WTC11 (cell line): ENCODE results near the gene CACNB4. TPM values are rescaled to one million over a fixed set of nuclear protein-coding genes. Genes with fewer than 3 reads are reported as not detected.

Source experiments
- ATAC-seq: fragments of 200-7000 bp; cut with Tn5 transposase; 2 replicates; pipeline ENCODE4 v1.10.0; 2021; ENCODE audit warnings: mild to moderate bottlenecking, moderate library complexity
- CTCF ChIA-PET: fragments of 300-600 bp; sonication (Branson Sonifier 250); formaldehyde crosslinking; loops from one replicate; lab custom pipeline; 2021; ENCODE audit warnings: antibody characterized with exemption; lab: Charles Lee
- POLR2A ChIA-PET: fragments of 350-600 bp; sonication (Branson Sonifier 250); formaldehyde crosslinking; loops from one replicate; lab custom pipeline; 2021; ENCODE audit warnings: antibody characterized with exemption; lab: Charles Lee
- DNase-seq: peaks from one replicate; pipeline ENCODE4 v3.0.0; 2021; ENCODE audit warnings: low spot score
- H3K27ac Mint-ChIP-seq: 2 replicates; pipeline ENCODE4 v1.8.0; 2021; ENCODE audit warnings: mixed read lengths
- H3K27me3 Mint-ChIP-seq: 2 replicates; pipeline ENCODE4 v1.8.0; 2021; ENCODE audit warnings: low read depth, mild to moderate bottlenecking, moderate library complexity, mixed read lengths
- H3K36me3 Mint-ChIP-seq: 2 replicates; pipeline ENCODE4 v1.8.0; 2021; ENCODE audit warnings: mixed read lengths
- H3K4me1 Mint-ChIP-seq: 2 replicates; pipeline ENCODE4 v1.8.0; 2022; ENCODE audit warnings: mixed read lengths
- H3K4me3 Mint-ChIP-seq: 2 replicates; pipeline ENCODE4 v1.8.0; 2021; ENCODE audit warnings: mild to moderate bottlenecking, moderate library complexity, mixed read lengths
- H3K9me3 Mint-ChIP-seq: 2 replicates; pipeline ENCODE4 v1.8.0; 2021; ENCODE audit warnings: mixed read lengths
- IRF2 ChIP-seq: sonication (generic); formaldehyde crosslinking; IDR thresholded peaks from 2 replicates; pipeline ENCODE4 v1.8.0; 2022; ENCODE audit warnings: low read depth, missing genetic modification reagents, borderline replicate concordance
- MYBL2 ChIP-seq: sonication (generic); formaldehyde crosslinking; IDR thresholded peaks from 2 replicates; pipeline ENCODE4 v1.8.1; 2023; ENCODE audit warnings: mild to moderate bottlenecking, moderate library complexity, missing genetic modification reagents
- RELA ChIP-seq: sonication (generic); formaldehyde crosslinking; IDR thresholded peaks from 2 replicates; pipeline ENCODE4 v1.8.1; 2022; ENCODE audit warnings: missing genetic modification reagents, mild to moderate bottlenecking, borderline replicate concordance
- SOX15 ChIP-seq: fragments of 250-450 bp; sonication (Bioruptor Pico); IDR thresholded peaks from 2 replicates; pipeline ENCODE4 v1.9.0; 2021; ENCODE audit warnings: mild to moderate bottlenecking
- STAT6 ChIP-seq: sonication (generic); formaldehyde crosslinking; conservative IDR thresholded peaks from 2 replicates; pipeline ENCODE4 v1.8.1; 2023; ENCODE audit warnings: mild to moderate bottlenecking, low read depth, missing genetic modification reagents, moderate library complexity
- USF2 ChIP-seq: sonication (generic); formaldehyde crosslinking; IDR thresholded peaks from 2 replicates; pipeline ENCODE4 v1.8.1; 2023; ENCODE audit warnings: mild to moderate bottlenecking, missing genetic modification reagents, moderate library complexity
- ZBTB21 ChIP-seq: sonication (generic); formaldehyde crosslinking; IDR thresholded peaks from 2 replicates; pipeline ENCODE4 v1.8.1; 2023; ENCODE audit warnings: mild to moderate bottlenecking, missing genetic modification reagents, borderline replicate concordance
- total RNA-seq: library from RNA; stranded (reverse); gene quantifications from 3 replicates; pipeline ENCODE4 v1.2.3, GENCODE V29; 2021
- TF ChIP-seq, protein P1 (sequence below): sonication (generic); formaldehyde crosslinking; IDR thresholded peaks from 2 replicates; pipeline ENCODE4 v1.8.0; 2022; ENCODE audit warnings: mild to moderate bottlenecking, missing genetic modification reagents
- TF ChIP-seq, protein P2 (sequence below): sonication (generic); formaldehyde crosslinking; IDR thresholded peaks from 2 replicates; pipeline ENCODE4 v1.8.1; 2022; ENCODE audit warnings: low read depth, mild to moderate bottlenecking, moderate library complexity, missing genetic modification reagents, borderline replicate concordance
- TF ChIP-seq, protein P3 (sequence below): fragments of 200-600 bp; IDR thresholded peaks from 2 replicates; pipeline ENCODE4 v1.8.0; 2022; ENCODE audit warnings: antibody characterized with exemption
- TF ChIP-seq, protein P4 (sequence below): sonication (generic); formaldehyde crosslinking; IDR thresholded peaks from 2 replicates; pipeline ENCODE4 v1.8.0; 2022; ENCODE audit warnings: mild to moderate bottlenecking, missing genetic modification reagents

Gene CACNB4
- total RNA-seq, 1 experiment from 2014 or later, result 4.7 TPM

DNA sequence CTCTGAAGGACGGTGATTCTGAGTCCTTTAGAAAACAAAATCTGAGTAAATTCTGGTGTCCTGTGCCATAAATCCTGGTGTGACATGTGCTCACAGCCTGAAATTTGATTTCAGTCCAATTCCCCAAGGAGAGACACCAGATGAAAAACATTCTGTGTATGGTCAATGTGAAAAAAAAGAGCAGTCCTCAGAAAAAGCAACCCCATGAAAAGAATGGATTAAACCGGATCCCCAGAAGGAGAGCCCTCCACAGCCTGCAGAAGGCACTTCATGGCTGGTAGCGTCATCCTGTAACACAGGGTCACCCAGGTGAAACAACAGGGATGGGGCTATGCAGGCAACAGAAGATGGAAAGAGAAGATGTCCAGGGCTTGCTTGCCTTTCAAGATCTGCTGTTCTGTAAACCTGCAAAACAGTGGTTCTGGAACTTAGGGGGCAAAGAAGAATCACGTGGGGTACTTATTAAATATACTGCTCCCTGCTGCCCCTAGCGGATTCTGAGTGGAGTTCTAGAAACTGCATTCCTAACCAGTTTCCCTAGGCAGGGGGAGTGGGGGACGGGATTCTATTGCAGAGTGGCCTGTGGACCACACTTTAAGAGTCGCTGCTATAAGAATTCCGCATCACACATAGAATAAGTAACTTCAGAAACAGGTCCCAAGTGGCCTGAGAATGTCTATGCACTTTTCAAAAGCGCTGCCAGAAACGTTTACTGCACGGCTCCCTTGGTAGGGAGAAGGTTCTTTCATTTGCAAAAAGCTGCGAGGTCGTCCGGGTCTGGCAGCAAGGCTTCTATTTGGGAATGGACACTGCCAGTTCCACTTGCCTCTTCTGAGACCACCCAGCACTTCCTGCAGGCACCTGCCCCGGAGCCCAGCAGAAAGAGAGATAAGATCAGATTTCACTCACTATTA is 151.7 kb downstream of the CACNB4 start:
- H3K4me3 Mint-ChIP-seq, result peak overlapping the region; percentile 43
- peak overlapping the region; percentile 51 for H3K27ac Mint-ChIP-seq
- CTCF ChIA-PET, result interaction anchor here (0.7 to 1.4 kb wide), 14 partner anchors 9 to 126 kb away, joined by 3 to 11 read pairs (median 4); no protein-coding TSS in a partner anchor

DNA sequence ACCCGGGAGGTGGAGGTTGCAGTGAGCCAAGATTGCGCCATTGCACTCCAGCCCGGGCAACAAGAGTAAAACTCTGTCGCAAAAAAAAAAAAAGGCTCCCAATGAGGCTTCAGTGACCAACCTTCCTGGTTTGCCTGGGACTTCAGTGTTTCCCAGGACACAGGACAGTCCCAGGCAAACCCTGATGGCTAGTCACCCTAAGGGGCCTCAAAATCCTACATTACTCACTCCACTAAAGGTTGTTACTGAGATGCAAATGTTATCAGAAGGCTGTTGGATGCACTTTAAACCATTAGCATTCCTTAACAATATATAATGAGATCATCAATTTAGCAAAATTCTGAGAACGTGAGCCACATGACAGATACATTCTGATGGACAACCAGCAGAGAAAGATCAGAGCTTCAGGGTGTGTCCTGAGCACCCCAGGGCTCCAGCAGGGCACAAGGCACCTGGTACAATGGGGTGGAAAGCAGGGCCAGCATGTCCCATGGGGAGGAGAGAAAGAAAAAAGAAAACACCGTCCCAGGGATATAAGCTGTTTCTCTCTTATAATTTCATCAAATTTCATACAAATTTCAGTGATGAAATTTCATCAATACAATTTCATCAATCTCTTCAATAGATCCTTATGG is 152.5 kb downstream of the CACNB4 start:
- peaks cover 3% of the 10 kb centered on the region; the same call in 1 of the 2 replicates for H3K27me3 Mint-ChIP-seq
- peaks cover 12% of the 10 kb centered on the region for H3K4me1 Mint-ChIP-seq
- no peak for TF ChIP-seq STAT6
- TF ChIP-seq RELA (CRISPR knock-in tag), result no peak
- TF ChIP-seq, protein P1, sequence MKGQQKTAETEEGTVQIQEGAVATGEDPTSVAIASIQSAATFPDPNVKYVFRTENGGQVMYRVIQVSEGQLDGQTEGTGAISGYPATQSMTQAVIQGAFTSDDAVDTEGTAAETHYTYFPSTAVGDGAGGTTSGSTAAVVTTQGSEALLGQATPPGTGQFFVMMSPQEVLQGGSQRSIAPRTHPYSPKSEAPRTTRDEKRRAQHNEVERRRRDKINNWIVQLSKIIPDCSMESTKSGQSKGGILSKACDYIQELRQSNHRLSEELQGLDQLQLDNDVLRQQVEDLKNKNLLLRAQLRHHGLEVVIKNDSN (CRISPR knock-in tag), result no peak
- TF ChIP-seq, protein P2, sequence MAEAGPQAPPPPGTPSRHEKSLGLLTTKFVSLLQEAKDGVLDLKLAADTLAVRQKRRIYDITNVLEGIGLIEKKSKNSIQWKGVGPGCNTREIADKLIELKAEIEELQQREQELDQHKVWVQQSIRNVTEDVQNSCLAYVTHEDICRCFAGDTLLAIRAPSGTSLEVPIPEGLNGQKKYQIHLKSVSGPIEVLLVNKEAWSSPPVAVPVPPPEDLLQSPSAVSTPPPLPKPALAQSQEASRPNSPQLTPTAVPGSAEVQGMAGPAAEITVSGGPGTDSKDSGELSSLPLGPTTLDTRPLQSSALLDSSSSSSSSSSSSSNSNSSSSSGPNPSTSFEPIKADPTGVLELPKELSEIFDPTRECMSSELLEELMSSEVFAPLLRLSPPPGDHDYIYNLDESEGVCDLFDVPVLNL (CRISPR knock-in tag), result no peak
- TF ChIP-seq SOX15 (CRISPR knock-in tag), result no peak
- TF ChIP-seq MYBL2 (CRISPR knock-in tag), result no peak
- no peak for TF ChIP-seq IRF2 (CRISPR knock-in tag)
- TF ChIP-seq ZBTB21 (CRISPR knock-in tag), result no peak
- no peak for DNase-seq
- ChIA-PET POLR2A (no interaction called here), CTCF (interaction anchor here (1.0 to 1.8 kb wide), 2 partner anchors 80 to 125 kb away, joined by 3 to 8 read pairs; no protein-coding TSS in a partner anchor)
- H3K9me3 Mint-ChIP-seq, result peaks cover 42% of the 10 kb centered on the region
- H3K27ac Mint-ChIP-seq, result no peak overlapping the region
- H3K36me3 Mint-ChIP-seq, result peaks cover 29% of the 10 kb centered on the region
- H3K4me3 Mint-ChIP-seq, result no peak overlapping the region
- no peak for ATAC-seq

More for the DNA sequence above, 151.7 kb downstream of the CACNB4 start:
- peak; percentile 62 for DNase-seq
- POLR2A ChIA-PET, result no interaction called here
- peaks cover 34% of the 10 kb centered on the region for H3K9me3 Mint-ChIP-seq
- peaks cover 3% of the 10 kb centered on the region; the same call in 1 of the 2 replicates for H3K27me3 Mint-ChIP-seq
- peaks cover 12% of the 10 kb centered on the region for H3K4me1 Mint-ChIP-seq
- TF ChIP-seq, protein P3, sequence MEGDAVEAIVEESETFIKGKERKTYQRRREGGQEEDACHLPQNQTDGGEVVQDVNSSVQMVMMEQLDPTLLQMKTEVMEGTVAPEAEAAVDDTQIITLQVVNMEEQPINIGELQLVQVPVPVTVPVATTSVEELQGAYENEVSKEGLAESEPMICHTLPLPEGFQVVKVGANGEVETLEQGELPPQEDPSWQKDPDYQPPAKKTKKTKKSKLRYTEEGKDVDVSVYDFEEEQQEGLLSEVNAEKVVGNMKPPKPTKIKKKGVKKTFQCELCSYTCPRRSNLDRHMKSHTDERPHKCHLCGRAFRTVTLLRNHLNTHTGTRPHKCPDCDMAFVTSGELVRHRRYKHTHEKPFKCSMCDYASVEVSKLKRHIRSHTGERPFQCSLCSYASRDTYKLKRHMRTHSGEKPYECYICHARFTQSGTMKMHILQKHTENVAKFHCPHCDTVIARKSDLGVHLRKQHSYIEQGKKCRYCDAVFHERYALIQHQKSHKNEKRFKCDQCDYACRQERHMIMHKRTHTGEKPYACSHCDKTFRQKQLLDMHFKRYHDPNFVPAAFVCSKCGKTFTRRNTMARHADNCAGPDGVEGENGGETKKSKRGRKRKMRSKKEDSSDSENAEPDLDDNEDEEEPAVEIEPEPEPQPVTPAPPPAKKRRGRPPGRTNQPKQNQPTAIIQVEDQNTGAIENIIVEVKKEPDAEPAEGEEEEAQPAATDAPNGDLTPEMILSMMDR, result peak; percentile 65
- TF ChIP-seq USF2 (CRISPR knock-in tag), result peak; percentile 86
- TF ChIP-seq, protein P4, sequence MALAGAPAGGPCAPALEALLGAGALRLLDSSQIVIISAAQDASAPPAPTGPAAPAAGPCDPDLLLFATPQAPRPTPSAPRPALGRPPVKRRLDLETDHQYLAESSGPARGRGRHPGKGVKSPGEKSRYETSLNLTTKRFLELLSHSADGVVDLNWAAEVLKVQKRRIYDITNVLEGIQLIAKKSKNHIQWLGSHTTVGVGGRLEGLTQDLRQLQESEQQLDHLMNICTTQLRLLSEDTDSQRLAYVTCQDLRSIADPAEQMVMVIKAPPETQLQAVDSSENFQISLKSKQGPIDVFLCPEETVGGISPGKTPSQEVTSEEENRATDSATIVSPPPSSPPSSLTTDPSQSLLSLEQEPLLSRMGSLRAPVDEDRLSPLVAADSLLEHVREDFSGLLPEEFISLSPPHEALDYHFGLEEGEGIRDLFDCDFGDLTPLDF (CRISPR knock-in tag), result no peak
- TF ChIP-seq, protein P1 (CRISPR knock-in tag), result peak; percentile 82
- ATAC-seq, result peak; percentile 98
- peaks cover 26% of the 10 kb centered on the region for H3K36me3 Mint-ChIP-seq
